Thymus (tissue), 11 donors: ENCODE measurements around the gene MAD1L1. TPM values are rescaled to one million over a fixed set of nuclear protein-coding genes. Genes with fewer than 3 reads are reported as not detected.

Experiments used
- DNase-seq, 9 donors: peaks; one replicate each; pipeline ENCODE4 v3.0.0-alpha.2; 2013; ENCODE audit warnings: low spot score in 9 of 9, low read depth in 6 of 9, missing footprints in 1 of 9
- H3K27ac ChIP-seq, 2 donors: one replicate each; pipeline ENCODE4 v1.5.1; 2013; ENCODE audit warnings: control low read depth in 1 of 2, low read depth in 1 of 2, low read length in 1 of 2, mild to moderate bottlenecking in 1 of 2, moderate library complexity in 1 of 2
- H3K27me3 ChIP-seq, 2 donors: one replicate each; pipeline ENCODE4 v1.5.1; 2013; ENCODE audit warnings: low read length in 1 of 2; ENCODE audit not compliant: control insufficient read depth in 2 of 2, insufficient read depth in 1 of 2
- H3K36me3 ChIP-seq, 2 donors: one replicate each; pipeline ENCODE4 v1.5.1; 2013; ENCODE audit warnings: low read length in 1 of 2, mild to moderate bottlenecking in 1 of 2, moderate library complexity in 1 of 2; ENCODE audit not compliant: control insufficient read depth in 2 of 2, insufficient read depth in 2 of 2
- H3K4me1 ChIP-seq, 2 donors: one replicate each; pipeline ENCODE4 v1.5.1; 2013; ENCODE audit warnings: low read length in 2 of 2; ENCODE audit not compliant: control insufficient read depth in 2 of 2, insufficient read depth in 2 of 2
- H3K4me3 ChIP-seq, 2 donors: one replicate each; pipeline ENCODE4 v1.5.1; 2013; ENCODE audit warnings: low read length in 2 of 2, control low read depth in 1 of 2, mild to moderate bottlenecking in 1 of 2
- H3K9me3 ChIP-seq, 2 donors: one replicate each; pipeline ENCODE4 v1.5.1; 2013; ENCODE audit warnings: low read length in 1 of 2, mild to moderate bottlenecking in 1 of 2; ENCODE audit not compliant: control insufficient read depth in 2 of 2, insufficient read depth in 1 of 2
- whole genome bisulfite sequencing: extraction: QIAGEN DNeasy Blood & Tissue Kit; methylation state at CpG from one replicate; pipeline ENCODE4 v1.1.7; 2013; 5-methylcytosine and 5-hydroxymethylcytosine counted together
- polyA plus RNA-seq: library from polyadenylated mRNA; stranded (reverse); fragments of 200-250 nt; gene quantifications from one replicate; pipeline ENCODE4 v1.2.3, GENCODE V29; 2013
- total RNA-seq: library from RNA; stranded (reverse); fragments of 120-200 nt; gene quantifications from one replicate; pipeline ENCODE4 v1.2.4, GENCODE V29; 2013
- donor health status: healthy.

Gene MAD1L1
- total and polyA plus RNA-seq, 2 donors: 93.3 to 103 TPM

DNA sequence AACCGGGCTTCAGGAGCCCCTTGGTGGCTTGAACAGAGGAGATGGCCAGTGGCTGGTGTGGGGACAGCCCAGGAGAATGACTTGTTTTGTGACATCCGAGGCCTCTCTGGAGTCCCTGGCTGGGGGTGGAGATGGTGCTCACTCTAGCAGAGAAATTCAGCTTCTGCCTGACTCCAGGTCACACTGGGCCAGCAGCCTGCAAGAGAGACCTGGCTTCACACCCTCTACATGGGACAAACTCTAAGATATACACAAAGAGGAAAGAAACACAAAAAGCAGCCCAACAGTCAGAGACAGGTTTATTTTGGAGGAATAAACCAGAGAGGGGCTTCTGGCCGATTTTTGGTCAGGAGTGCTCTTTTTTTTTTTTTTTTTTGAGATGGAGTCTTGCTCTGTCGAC lies 429.8 kb downstream of the MAD1L1 start:
- H3K36me3 ChIP-seq: no peaks in the 10 kb centered on the region
- no peak overlapping the region for H3K27ac ChIP-seq
- H3K4me3 ChIP-seq: no peak overlapping the region
- H3K4me1 ChIP-seq: peaks cover 0 to 2% of the 10 kb centered on the region in 2 donors
- 84% methylated on average over 4 of the region's 4 CpGs for WGBS
- DNase-seq: no peak
- peaks cover 0 to 5% of the 10 kb centered on the region in 2 donors for H3K27me3 ChIP-seq
- H3K9me3 ChIP-seq: peaks cover 0 to 3% of the 10 kb centered on the region in 2 donors

DNA sequence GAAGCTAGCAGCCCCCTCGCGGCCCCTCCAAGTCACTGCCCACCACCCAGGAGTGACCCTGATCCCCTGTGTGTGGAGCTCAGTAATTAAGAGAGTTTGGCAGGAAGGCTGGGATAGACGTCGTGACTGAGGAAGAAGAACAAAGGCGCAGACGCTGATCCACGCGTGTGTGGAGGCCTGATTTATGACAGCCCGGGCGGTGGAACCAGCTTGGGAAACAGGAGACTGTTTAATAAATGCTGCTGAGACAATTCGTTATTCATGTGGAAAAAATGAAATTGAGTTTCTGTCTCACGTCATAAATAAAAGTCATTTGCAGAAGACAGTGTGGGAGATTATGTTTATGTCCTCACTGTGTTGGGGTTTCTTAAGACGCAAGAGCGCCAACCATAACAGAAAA lies 431.8 kb downstream of the MAD1L1 start:
- no peak for DNase-seq
- no peaks in the 10 kb centered on the region for H3K36me3 ChIP-seq
- H3K4me3 ChIP-seq: no peak overlapping the region
- peaks cover 0 to 5% of the 10 kb centered on the region in 2 donors for H3K27me3 ChIP-seq
- H3K4me1 ChIP-seq: peaks cover 0 to 2% of the 10 kb centered on the region in 2 donors
- peaks cover 0 to 3% of the 10 kb centered on the region in 2 donors for H3K9me3 ChIP-seq
- WGBS: 70% methylated on average over 14 of the region's 14 CpGs
- H3K27ac ChIP-seq: no peak overlapping the region

DNA sequence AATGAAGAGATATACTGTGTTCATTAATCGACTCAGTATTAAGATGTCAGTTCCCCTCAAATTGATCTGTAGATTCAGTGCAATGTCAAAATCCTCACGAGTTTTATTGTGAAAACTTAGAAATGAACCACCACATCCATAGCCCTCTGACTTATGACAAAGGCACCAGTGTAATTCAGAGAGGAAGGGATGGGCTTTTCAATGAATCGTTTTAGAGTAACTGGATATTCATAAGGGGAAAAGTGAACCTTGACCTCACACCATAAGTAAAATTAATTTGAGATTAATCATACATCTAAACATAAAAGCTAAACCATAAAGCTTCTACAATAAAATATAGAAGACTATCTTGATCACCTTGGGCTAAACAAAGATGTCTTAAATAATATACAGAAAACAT lies 434.6 kb downstream of the MAD1L1 start:
- Histone ChIP-seq H3K36me3 (no peaks in the 10 kb centered on the region), H3K4me3 (no peak overlapping the region), H3K27me3 (peaks cover 0 to 3% of the 10 kb centered on the region in 2 donors), H3K27ac (no peak overlapping the region), H3K9me3 (peaks cover 0 to 9% of the 10 kb centered on the region in 2 donors), H3K4me1 (peaks cover 0 to 2% of the 10 kb centered on the region in 2 donors)
- WGBS: 92% methylated on average over 3 of the region's 3 CpGs
- no peak for DNase-seq

DNA sequence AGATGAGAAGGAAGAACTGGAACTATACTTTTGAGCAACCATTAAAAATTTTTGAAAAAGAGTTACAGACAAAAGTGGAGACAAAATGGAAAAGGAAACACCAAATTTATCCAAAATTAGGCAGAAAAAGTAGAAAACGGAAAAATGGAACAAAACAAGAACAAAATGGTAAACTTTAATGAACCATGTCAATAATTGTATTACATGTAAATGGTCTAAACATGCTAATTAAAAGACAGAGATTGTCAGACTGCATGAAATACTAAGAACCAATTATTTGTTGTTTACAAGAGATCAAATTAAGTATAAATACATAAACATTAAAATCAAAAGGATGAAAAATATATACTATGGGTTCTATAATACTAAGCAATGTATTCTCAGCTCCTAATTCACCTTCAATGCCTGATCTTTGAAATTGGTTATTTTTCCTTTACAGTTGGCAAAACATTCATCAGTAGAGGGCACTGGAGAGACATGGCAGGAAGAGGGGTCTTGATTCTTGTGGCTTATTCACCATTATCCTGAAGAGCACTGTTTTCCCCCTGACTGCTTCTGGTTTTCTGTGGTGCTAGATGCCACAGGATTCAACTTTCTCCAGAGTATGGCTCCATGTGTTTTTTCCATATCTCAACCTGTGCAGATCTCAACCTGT lies 437.7 kb downstream of the MAD1L1 start:
- WGBS: 36% methylated on average over 1 of the region's 1 CpG
- no peak overlapping the region for H3K27ac ChIP-seq
- no peaks in the 10 kb centered on the region for H3K36me3 ChIP-seq

DNA sequence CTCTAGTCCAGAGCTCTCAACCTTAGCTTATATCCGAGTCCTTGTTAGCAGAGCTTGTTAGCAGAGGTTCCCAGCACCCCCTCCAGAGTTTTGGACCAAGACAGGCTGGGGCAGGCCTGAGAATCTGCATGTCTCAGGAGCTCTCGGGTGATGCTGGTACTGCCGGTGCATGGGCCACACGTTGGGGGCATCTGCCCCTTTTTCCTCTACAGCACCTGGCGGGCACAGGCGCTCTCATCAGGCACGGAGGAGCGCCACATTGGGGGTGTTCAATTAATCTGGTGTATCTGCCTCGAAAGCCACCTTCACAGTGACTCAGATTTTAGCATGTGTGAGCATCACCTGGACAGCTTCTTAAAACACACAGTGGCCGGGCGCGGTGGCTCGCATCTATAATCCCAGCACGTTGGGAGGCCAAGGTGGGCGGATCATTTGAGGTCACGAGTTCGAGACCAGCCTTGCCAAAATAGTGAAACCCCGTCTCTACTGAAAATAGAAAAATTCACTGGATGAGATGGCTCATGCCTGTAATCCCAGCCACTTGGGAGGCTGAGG lies 445.0 kb downstream of the MAD1L1 start:
- H3K4me1 ChIP-seq: no peaks in the 10 kb centered on the region
- no peaks in the 10 kb centered on the region for H3K36me3 ChIP-seq
- no peak for DNase-seq
- no peak overlapping the region for H3K4me3 ChIP-seq
- 93% methylated on average over 18 of the region's 18 CpGs for WGBS
- no peaks in the 10 kb centered on the region for H3K27me3 ChIP-seq
- H3K27ac ChIP-seq: no peak overlapping the region
- peaks cover 0 to 14% of the 10 kb centered on the region in 2 donors for H3K9me3 ChIP-seq

More for the DNA sequence above, 437.7 kb downstream of the MAD1L1 start:
- H3K9me3 ChIP-seq: peaks cover 0 to 15% of the 10 kb centered on the region in 2 donors
- H3K4me1 ChIP-seq: no peaks in the 10 kb centered on the region
- no peak overlapping the region for H3K4me3 ChIP-seq
- DNase-seq: no peak
- no peaks in the 10 kb centered on the region for H3K27me3 ChIP-seq

DNA sequence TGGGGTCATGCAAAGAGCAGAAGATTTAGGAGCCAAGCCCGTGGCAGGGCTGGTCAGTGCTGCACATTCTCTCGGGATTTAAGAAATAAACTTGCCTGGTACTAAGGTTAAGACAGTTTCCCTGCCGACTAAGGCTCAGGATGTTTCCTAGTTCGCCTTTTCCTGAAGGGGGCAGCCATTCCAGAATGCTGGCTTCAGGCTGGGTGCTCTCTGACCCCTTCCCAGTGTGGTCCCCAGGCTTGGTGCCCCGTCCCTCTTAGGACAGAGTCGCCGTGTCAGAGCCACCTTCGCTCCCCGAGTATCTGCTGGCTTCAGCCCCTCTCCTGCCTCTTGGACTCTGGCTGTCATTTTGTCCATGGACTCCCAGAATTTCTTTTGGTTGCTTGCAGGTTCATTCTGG lies 445.5 kb downstream of the MAD1L1 start:
- WGBS: 88% methylated on average over 9 of the region's 9 CpGs
- Histone ChIP-seq H3K36me3 (no peaks in the 10 kb centered on the region), H3K27ac (no peak overlapping the region), H3K4me1 (no peaks in the 10 kb centered on the region), H3K9me3 (peaks cover 0 to 14% of the 10 kb centered on the region in 2 donors), H3K4me3 (no peak overlapping the region), H3K27me3 (no peaks in the 10 kb centered on the region)
- DNase-seq: no peak

DNA sequence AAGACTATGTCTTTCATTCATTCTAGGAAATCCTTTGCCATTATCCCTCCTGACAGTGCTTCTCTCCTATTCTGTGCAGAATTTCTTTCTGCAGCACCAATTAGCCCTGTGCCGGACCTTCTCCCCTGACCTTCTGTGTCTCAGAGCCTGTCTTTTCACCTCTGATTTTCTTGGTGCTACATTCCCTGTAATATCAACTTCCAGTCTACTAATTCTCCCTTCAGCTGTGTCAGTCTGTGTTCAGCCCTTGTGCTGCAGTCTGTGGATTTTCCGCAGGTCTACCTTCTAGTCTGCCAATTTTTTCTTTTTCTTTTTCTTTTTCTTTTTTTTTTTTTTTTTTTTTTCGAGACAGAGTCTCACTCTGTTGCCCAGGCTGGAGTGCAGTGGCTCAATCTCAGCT lies 446.9 kb downstream of the MAD1L1 start:
- H3K27me3 ChIP-seq: no peaks in the 10 kb centered on the region
- no peak overlapping the region for H3K4me3 ChIP-seq
- peaks cover 0 to 10% of the 10 kb centered on the region in 2 donors for H3K9me3 ChIP-seq
- no peak for DNase-seq
- H3K36me3 ChIP-seq: no peaks in the 10 kb centered on the region
- no peak overlapping the region for H3K27ac ChIP-seq
- WGBS: 96% methylated on average over 3 of the region's 3 CpGs
- H3K4me1 ChIP-seq: no peaks in the 10 kb centered on the region

DNA sequence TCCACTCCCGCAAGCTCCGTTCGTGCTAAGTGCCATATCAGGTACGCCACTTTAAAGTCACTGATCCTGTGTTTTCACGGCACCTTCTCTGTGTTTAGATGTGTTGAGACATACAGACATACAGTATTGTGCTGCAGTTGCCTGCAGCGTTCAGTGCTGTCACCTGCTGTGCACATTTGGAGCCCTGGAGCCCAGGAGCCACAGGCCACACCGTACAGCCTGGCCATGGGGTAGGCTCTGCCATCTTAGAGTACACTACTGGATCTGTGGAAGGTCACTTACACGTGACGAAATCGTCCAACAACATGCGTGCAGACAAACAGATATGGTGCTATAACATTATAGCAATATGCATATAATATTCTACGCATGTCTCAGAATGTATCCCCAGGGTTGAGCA lies 451.4 kb downstream of the MAD1L1 start:
- no peaks in the 10 kb centered on the region for H3K27me3 ChIP-seq
- H3K4me3 ChIP-seq: no peak overlapping the region
- H3K9me3 ChIP-seq: peaks cover 1 to 14% of the 10 kb centered on the region in 2 donors
- H3K36me3 ChIP-seq: no peaks in the 10 kb centered on the region
- DNase-seq: no peak
- no peaks in the 10 kb centered on the region for H3K4me1 ChIP-seq
- 97% methylated on average over 12 of the region's 12 CpGs for WGBS
- H3K27ac ChIP-seq: no peak overlapping the region

DNA sequence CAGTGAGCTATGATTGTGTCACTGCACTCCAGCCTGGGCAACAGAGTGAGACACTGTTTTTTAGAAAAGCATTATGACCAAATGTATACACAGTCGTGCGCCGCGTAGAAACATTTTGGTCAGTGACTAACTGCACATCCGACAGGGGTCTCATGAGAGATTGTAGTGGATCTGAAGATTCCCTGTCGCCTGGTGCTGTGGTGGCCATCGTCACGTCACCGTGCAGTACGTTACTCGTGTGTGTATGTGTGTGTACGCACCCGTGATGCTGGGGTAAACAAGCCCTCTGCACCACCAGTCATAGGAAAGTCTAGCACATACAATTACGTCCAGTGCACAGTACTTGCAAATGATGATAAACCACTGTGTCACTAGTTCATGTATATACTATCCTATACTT lies 453.3 kb downstream of the MAD1L1 start:
- Histone ChIP-seq H3K36me3 (no peaks in the 10 kb centered on the region), H3K27ac (no peak overlapping the region), H3K9me3 (peaks cover 1 to 8% of the 10 kb centered on the region in 2 donors), H3K27me3 (no peaks in the 10 kb centered on the region), H3K4me3 (no peak overlapping the region), H3K4me1 (no peaks in the 10 kb centered on the region)
- 95% methylated on average over 14 of the region's 14 CpGs for WGBS
- no peak for DNase-seq
